Neural crest cell (in vitro differentiated cells): Measurements from ENCODE around the gene KIF17. TPM values are rescaled to one million over a fixed set of nuclear protein-coding genes. Genes with fewer than 3 reads are reported as not detected.

Experiments
- DNase-seq: peaks from one replicate; pipeline ENCODE4 v3.0.0; 2021; ENCODE audit warnings: low read depth, mixed read lengths, low spot score
- H3K27ac Mint-ChIP-seq: one replicate; pipeline ENCODE4 v1.8.0; 2021; ENCODE audit warnings: mild to moderate bottlenecking, mixed read lengths; ENCODE audit not compliant: unreplicated experiment
- H3K27me3 Mint-ChIP-seq: 2 replicates; pipeline ENCODE4 v1.8.0; 2021; ENCODE audit warnings: low read depth, mild to moderate bottlenecking, mixed read lengths
- H3K36me3 Mint-ChIP-seq: 2 replicates; pipeline ENCODE4 v1.8.0; 2021; ENCODE audit warnings: low read depth, mild to moderate bottlenecking, mixed read lengths
- H3K4me1 Mint-ChIP-seq: 2 replicates; pipeline ENCODE4 v1.8.0; 2021; ENCODE audit warnings: mixed read lengths
- H3K4me3 Mint-ChIP-seq: one replicate; pipeline ENCODE4 v1.8.0; 2021; ENCODE audit warnings: mild to moderate bottlenecking, mixed read lengths
- H3K9me3 Mint-ChIP-seq: 2 replicates; pipeline ENCODE4 v1.8.0; 2021; ENCODE audit warnings: mixed read lengths
- total RNA-seq: library from RNA; stranded (reverse); gene quantifications from 2 replicates; pipeline ENCODE4 v1.2.1, GENCODE V29; 2021
- TF ChIP-seq, protein P1 (sequence below): fragments of 200-600 bp; sonication (generic); conservative IDR thresholded peaks from 2 replicates; pipeline ENCODE4 v1.5.0; 2021; ENCODE audit warnings: antibody characterized with exemption, mild to moderate bottlenecking

Gene KIF17
- total RNA-seq, 1 donor from 2014 or later, result 1.6 TPM

DNA sequence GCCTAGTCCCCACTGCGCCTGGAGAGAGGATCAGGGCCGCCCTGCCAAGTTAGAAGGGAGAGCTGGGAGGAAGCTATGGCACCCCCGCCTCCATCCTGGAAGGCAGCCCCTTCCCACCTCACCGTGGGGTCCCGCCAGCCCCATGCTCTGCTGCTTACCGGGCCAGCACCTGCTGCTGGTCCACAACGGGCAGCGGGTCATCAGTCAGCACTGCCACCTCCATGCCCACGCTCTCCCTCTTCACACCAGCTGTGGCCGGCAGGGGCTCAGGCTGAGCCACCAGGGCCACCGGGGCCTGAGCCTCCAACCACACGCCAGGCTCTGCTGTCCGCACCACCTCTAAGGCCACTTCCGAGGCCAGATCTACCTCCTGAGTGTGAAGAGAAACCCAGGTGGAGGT lies 33.2 kb downstream of the KIF17 start:
- H3K4me3 Mint-ChIP-seq, result no peak overlapping the region
- no peaks in the 10 kb centered on the region for H3K27me3 Mint-ChIP-seq
- no peaks in the 10 kb centered on the region for H3K9me3 Mint-ChIP-seq
- no peak for DNase-seq
- H3K27ac Mint-ChIP-seq, result no peak overlapping the region
- no peaks in the 10 kb centered on the region for H3K36me3 Mint-ChIP-seq
- TF ChIP-seq, protein P1, sequence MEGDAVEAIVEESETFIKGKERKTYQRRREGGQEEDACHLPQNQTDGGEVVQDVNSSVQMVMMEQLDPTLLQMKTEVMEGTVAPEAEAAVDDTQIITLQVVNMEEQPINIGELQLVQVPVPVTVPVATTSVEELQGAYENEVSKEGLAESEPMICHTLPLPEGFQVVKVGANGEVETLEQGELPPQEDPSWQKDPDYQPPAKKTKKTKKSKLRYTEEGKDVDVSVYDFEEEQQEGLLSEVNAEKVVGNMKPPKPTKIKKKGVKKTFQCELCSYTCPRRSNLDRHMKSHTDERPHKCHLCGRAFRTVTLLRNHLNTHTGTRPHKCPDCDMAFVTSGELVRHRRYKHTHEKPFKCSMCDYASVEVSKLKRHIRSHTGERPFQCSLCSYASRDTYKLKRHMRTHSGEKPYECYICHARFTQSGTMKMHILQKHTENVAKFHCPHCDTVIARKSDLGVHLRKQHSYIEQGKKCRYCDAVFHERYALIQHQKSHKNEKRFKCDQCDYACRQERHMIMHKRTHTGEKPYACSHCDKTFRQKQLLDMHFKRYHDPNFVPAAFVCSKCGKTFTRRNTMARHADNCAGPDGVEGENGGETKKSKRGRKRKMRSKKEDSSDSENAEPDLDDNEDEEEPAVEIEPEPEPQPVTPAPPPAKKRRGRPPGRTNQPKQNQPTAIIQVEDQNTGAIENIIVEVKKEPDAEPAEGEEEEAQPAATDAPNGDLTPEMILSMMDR, result no peak
- no peaks in the 10 kb centered on the region for H3K4me1 Mint-ChIP-seq

- Mint-ChIP-seq H3K36me3 (no peaks in the 10 kb centered on the region), H3K4me1 (no peaks in the 10 kb centered on the region), H3K27me3 (no peaks in the 10 kb centered on the region), H3K9me3 (no peaks in the 10 kb centered on the region), H3K4me3 (no peak overlapping the region), H3K27ac (peak overlapping the region; percentile 81)
- DNase-seq, result no peak
- TF ChIP-seq, protein P1, result no peak
These were observed 33.7 kb downstream of the KIF17 start for GRCh38 chr1:20684050-20684620.

DNA sequence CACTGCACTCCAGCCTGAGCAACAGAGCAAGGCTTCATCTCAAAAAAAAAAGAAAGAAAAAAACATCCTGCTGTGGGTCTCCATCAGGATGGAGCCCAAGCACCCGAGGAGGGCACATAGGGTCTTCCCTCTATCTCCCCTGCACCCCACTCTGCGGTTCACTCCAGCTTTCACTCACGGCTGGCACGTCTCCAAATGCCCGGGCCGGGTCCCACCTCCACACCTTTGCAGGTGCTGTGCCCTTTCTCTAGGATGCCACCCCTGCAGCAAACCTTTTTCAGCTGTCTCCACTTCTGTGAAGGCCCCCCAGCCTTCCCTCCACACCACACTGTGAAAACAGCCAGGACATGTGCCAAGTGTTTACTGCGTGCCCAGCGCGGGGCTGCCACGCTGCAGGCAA lies 34.2 kb downstream of the KIF17 start:
- Mint-ChIP-seq H3K9me3 (no peaks in the 10 kb centered on the region), H3K27ac (peak overlapping the region; percentile 81), H3K4me3 (no peak overlapping the region), H3K4me1 (no peaks in the 10 kb centered on the region), H3K36me3 (no peaks in the 10 kb centered on the region), H3K27me3 (no peaks in the 10 kb centered on the region)
- TF ChIP-seq, protein P1, result no peak
- no peak for DNase-seq

DNA sequence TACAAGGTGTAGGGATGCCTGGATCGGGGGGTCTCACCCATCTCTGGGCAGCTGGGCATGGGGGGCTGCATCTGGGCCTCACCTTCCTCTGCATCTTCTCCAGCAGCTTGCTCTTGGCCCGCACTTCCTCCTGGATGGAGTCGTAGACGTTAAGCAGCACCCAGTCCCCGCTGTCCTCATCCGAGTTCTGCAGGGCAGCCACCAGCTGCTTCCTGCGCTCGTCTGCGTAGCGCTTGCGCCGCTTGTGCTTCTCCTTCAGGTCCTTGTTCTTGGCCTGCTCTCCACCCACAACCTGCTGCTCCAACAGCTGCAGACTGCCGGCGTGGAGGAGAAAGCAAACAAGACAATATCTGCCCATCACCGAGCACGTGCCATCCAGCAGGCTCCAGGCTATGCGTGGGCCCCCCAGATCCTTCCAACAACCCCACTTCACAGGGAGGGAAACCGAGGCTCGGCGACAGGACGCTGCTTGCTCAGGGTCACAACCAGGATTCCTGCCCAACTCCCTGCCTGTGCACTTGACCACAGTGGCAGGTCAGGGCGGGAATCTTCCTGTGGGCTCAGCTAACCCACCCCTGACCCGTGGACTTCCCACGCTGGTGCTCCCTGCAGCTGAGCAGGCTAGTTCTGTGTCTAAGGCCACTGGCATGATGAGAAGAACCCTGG lies 35.1 kb downstream of the KIF17 start:
- no peaks in the 10 kb centered on the region for H3K36me3 Mint-ChIP-seq
- no peaks in the 10 kb centered on the region for H3K4me1 Mint-ChIP-seq
- no peak for DNase-seq
- H3K27ac Mint-ChIP-seq, result no peak overlapping the region
- no peaks in the 10 kb centered on the region for H3K27me3 Mint-ChIP-seq
- no peak overlapping the region for H3K4me3 Mint-ChIP-seq
- TF ChIP-seq, protein P1, result no peak
- no peaks in the 10 kb centered on the region for H3K9me3 Mint-ChIP-seq

GRCh38 chr1:20681999-20682398 lies 35.8 kb downstream of the KIF17 start:
- Mint-ChIP-seq H3K27ac (no peak overlapping the region), H3K4me1 (no peaks in the 10 kb centered on the region), H3K36me3 (no peaks in the 10 kb centered on the region), H3K27me3 (no peaks in the 10 kb centered on the region), H3K9me3 (no peaks in the 10 kb centered on the region), H3K4me3 (no peak overlapping the region)
- TF ChIP-seq, protein P1, result no peak
- DNase-seq, result no peak
